Keratinocyte (primary cell): Measurements from ENCODE around the gene CYTH1. TPM values are rescaled to one million over a fixed set of nuclear protein-coding genes. Genes with fewer than 3 reads are reported as not detected.

ENCODE experiments used
- DNase-seq: peaks from one replicate; pipeline ENCODE4 v3.0.0-alpha.2; 2011; ENCODE audit warnings: low read depth, missing footprints, low spot score
- FAIRE-seq: peaks from 2 replicates; lab custom pipeline; 2011; peaks lifted over from hg19 to GRCh38; lab: Jason Lieb, UNC
- H2AFZ ChIP-seq: 2 replicates; pipeline ENCODE4 v1.6.0; 2012; ENCODE audit warnings: low read length, control low read depth, inconsistent platforms; ENCODE audit not compliant: control insufficient read depth
- H3K27ac ChIP-seq: 2 replicates; pipeline ENCODE4 v1.5.1; 2011; ENCODE audit warnings: low read length; ENCODE audit not compliant: control insufficient read depth, insufficient read depth
- H3K27me3 ChIP-seq: 3 replicates; pipeline ENCODE4 v1.6.0; 2011; ENCODE audit warnings: low read length; ENCODE audit not compliant: control insufficient read depth, insufficient read depth; ENCODE audit errors: extremely low read depth
- H3K36me3 ChIP-seq, 2 experiments: 2 replicates in 1 of 2; 3 replicates in 1 of 2; pipeline ENCODE4 v1.5.1; 2011; ENCODE audit warnings: low read length in 2 of 2, mild to moderate bottlenecking in 1 of 2; ENCODE audit not compliant: control insufficient read depth in 2 of 2, insufficient read depth in 2 of 2; ENCODE audit errors: extremely low read depth in 1 of 2
- H3K4me1 ChIP-seq: 3 replicates; pipeline ENCODE4 v1.5.1; 2011; ENCODE audit warnings: low read length; ENCODE audit not compliant: control insufficient read depth, insufficient read depth; ENCODE audit errors: extremely low read depth
- H3K4me2 ChIP-seq: 3 replicates; pipeline ENCODE4 v1.6.0; 2011; ENCODE audit warnings: low read depth, low read length; ENCODE audit not compliant: control insufficient read depth, insufficient read depth; ENCODE audit errors: extremely low read depth
- H3K4me3 ChIP-seq, 3 experiments: fragments of 200-600 bp in 1 of 3; sonication (generic) in 1 of 3; 2 replicates in 2 of 3; 3 replicates in 1 of 3; pipeline ENCODE4 v1.5.1; 2011 to 2016; ENCODE audit warnings: low read length in 3 of 3, mild to moderate bottlenecking in 3 of 3, control low read depth in 2 of 3, inconsistent platforms in 1 of 3, low read depth in 1 of 3, mixed read lengths in 1 of 3, mixed run types in 1 of 3, moderate library complexity in 1 of 3; ENCODE audit not compliant: control insufficient read depth in 2 of 3, insufficient read depth in 2 of 3; ENCODE audit errors: extremely low read depth in 1 of 3
- H3K79me2 ChIP-seq: 2 replicates; pipeline ENCODE4 v1.6.0; 2012; ENCODE audit warnings: low read length; ENCODE audit not compliant: control insufficient read depth, insufficient read depth
- H3K9ac ChIP-seq: 3 replicates; pipeline ENCODE4 v1.6.0; 2011; ENCODE audit warnings: low read length; ENCODE audit not compliant: control insufficient read depth, insufficient read depth; ENCODE audit errors: extremely low read depth
- H3K9me1 ChIP-seq: 3 replicates; pipeline ENCODE4 v1.6.0; 2011; ENCODE audit warnings: low read length; ENCODE audit not compliant: control insufficient read depth, insufficient read depth; ENCODE audit errors: extremely low read depth
- H3K9me3 ChIP-seq: 2 replicates; pipeline ENCODE4 v1.5.1; 2012; ENCODE audit warnings: low read depth, low read length; ENCODE audit not compliant: control insufficient read depth
- H4K20me1 ChIP-seq: 3 replicates; pipeline ENCODE4 v1.6.0; 2011; ENCODE audit warnings: low read length; ENCODE audit not compliant: control insufficient read depth, insufficient read depth; ENCODE audit errors: extremely low read depth
- EZH2 ChIP-seq: IDR thresholded peaks from one replicate; pipeline ENCODE4 v1.6.1; 2012; ENCODE audit warnings: inconsistent platforms, mild to moderate bottlenecking, low read length, moderate library complexity
- dilution Hi-C: fragments of 300-500 bp; cut with MboI; formaldehyde crosslinking; loops from one replicate; pipeline ENCODE4 v1.7.0; 2020; ENCODE audit warnings: low sequenced_read_pairs; ENCODE audit not compliant: extremely low pct_ligation_motif_present
- polyA plus RNA-seq, 5 experiments: library from polyadenylated mRNA; depleted of rRNA in 3 of 5; stranded (reverse) in 3 of 5; stranded (forward) in 1 of 5; unstranded in 1 of 5; fragments of >200 nt; gene quantifications; 1 replicate in 1 of 5; 2 replicates in 3 of 5; 3 replicates in 1 of 5; pipeline versions ENCODE4 v1.2.1 to v1.2.3, GENCODE V29; 2011 to 2012; ENCODE audit warnings: missing spikeins in 2 of 5, low read depth in 1 of 5, low replicate concordance in 1 of 5
- TF ChIP-seq, protein P1 (sequence below), 3 experiments: IDR thresholded peaks in 1 of 3; conservative IDR thresholded peaks in 1 of 3; optimal IDR thresholded peaks in 1 of 3; 2 replicates in 2 of 3; 3 replicates in 1 of 3; pipeline versions ENCODE3 to v1.5.1; 2011; ENCODE audit warnings: low read length in 3 of 3, mild to moderate bottlenecking in 3 of 3, moderate library complexity in 2 of 3, control low read depth in 1 of 3, inconsistent platforms in 1 of 3; ENCODE audit not compliant: insufficient read depth in 2 of 3; ENCODE audit errors: extremely low read depth in 1 of 3

The CYTH1 gene
- polyA plus RNA-seq, 1 donor (not counting 4 experiments of a cell fraction or from before 2014, with no cell fraction given), result 28.3 TPM

DNA sequence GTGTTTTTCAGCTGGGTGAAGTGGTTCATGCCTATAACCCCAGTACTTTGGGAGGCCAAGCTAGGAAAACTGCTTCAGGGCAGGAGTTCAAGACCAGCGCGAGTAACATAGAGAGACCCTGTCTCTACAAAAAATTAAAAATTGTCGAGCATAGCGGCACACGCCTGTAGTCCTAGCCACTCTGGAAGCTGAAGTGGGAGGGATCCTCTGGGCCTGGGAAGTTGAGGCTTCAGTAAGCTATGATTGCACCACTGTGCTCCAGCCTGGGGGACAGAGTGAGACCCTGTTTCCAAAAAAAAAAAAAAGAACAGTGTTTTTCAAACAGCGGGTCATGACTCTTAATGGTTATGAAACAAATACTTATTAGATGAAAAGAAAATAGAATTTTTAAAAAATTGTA is 2.3 kb upstream of the CYTH1 start:
- H3K4me1 ChIP-seq, result peaks cover 17% of the 10 kb centered on the region
- H3K36me3 ChIP-seq, result peaks cover 0 to 2% of the 10 kb centered on the region in 2 experiments
- no peaks in the 10 kb centered on the region for H3K27me3 ChIP-seq
- DNase-seq (no peak), FAIRE-seq (no peak)
- H3K4me3 ChIP-seq, result no peak overlapping the region
- H3K9me1 ChIP-seq, result no peaks in the 10 kb centered on the region
- H3K79me2 ChIP-seq, result peaks cover 24% of the 10 kb centered on the region
- H3K9ac ChIP-seq, result no peak overlapping the region
- no peak overlapping the region for H3K27ac ChIP-seq
- dilution Hi-C loops, result no loop called here
- H3K4me2 ChIP-seq, result no peak overlapping the region
- no peak for TF ChIP-seq EZH2
- TF ChIP-seq, protein P1, sequence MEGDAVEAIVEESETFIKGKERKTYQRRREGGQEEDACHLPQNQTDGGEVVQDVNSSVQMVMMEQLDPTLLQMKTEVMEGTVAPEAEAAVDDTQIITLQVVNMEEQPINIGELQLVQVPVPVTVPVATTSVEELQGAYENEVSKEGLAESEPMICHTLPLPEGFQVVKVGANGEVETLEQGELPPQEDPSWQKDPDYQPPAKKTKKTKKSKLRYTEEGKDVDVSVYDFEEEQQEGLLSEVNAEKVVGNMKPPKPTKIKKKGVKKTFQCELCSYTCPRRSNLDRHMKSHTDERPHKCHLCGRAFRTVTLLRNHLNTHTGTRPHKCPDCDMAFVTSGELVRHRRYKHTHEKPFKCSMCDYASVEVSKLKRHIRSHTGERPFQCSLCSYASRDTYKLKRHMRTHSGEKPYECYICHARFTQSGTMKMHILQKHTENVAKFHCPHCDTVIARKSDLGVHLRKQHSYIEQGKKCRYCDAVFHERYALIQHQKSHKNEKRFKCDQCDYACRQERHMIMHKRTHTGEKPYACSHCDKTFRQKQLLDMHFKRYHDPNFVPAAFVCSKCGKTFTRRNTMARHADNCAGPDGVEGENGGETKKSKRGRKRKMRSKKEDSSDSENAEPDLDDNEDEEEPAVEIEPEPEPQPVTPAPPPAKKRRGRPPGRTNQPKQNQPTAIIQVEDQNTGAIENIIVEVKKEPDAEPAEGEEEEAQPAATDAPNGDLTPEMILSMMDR (optimal IDR thresholded peaks at IDR 0.05 in 1 of 3, IDR thresholded peaks at IDR 0.05 in 1 of 3, conservative IDR thresholded peaks at IDR 0.05 in 1 of 3; ENCODE audit: extremely low read depth in 1 of 3, insufficient read depth in 2 of 3, low read length in 3 of 3), result no peak
- H2AFZ ChIP-seq, result no peak overlapping the region
- no peaks in the 10 kb centered on the region for H3K9me3 ChIP-seq
- H4K20me1 ChIP-seq, result no peaks in the 10 kb centered on the region

DNA sequence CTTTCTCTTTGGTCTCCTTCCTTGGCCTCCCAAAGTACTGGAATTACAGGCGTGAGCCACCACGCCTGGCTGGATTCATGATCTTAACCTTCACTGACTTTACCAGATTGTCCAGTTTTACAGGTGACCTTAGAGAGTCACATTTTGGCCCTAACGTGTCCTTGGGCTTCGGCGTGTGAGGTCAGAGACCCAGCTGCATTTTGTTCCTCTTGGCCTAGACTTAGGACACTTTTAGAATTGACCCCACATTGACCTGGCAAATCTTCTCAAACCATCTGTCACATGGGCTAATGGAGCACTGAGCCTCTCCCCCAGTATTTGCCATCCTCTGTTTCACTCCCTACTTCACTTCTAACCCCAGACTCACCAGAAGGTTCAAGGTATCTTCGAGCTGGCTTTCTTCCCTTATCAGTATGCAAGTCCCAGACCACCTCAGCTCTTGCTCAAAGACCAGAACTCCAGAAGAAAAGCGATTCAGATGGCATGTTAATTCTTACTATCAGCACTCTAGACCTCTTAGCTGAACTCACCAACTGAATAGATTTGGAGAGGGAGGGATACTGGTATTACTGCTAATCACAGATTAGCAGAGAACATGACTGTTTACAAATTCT is 1.7 kb upstream of the CYTH1 start:
- Histone ChIP-seq H3K4me2 (no peak overlapping the region), H3K27ac (no peak overlapping the region), H3K4me3 (no peak overlapping the region), H3K9me3 (no peaks in the 10 kb centered on the region), H3K27me3 (no peaks in the 10 kb centered on the region), H3K79me2 (peaks cover 27% of the 10 kb centered on the region), H3K9ac (no peak overlapping the region), H3K36me3 (peaks cover 0 to 2% of the 10 kb centered on the region in 2 experiments), H3K4me1 (peaks cover 17% of the 10 kb centered on the region), H4K20me1 (no peaks in the 10 kb centered on the region), H2AFZ (no peak overlapping the region), H3K9me1 (no peaks in the 10 kb centered on the region)
- dilution Hi-C loops, result no loop called here
- no peak for FAIRE-seq
- TF ChIP-seq, protein P1 (optimal IDR thresholded peaks at IDR 0.05 in 1 of 3, IDR thresholded peaks at IDR 0.05 in 1 of 3, conservative IDR thresholded peaks at IDR 0.05 in 1 of 3; ENCODE audit: extremely low read depth in 1 of 3, insufficient read depth in 2 of 3, low read length in 3 of 3), result no peak
- no peak for TF ChIP-seq EZH2
- DNase-seq, result no peak
